HG03575 (cell line): ENCODE results near the gene ARHGEF12.

Experiments
- ATAC-seq: cut with Tn5 transposase; IDR thresholded peaks from one replicate; pipeline ENCODE4 v1.9.1; 2021; ENCODE audit not compliant: unreplicated experiment, insufficient number of reproducible peaks, low FRiP score; ENCODE audit errors: extremely low read depth

Gene ARHGEF12

DNA sequence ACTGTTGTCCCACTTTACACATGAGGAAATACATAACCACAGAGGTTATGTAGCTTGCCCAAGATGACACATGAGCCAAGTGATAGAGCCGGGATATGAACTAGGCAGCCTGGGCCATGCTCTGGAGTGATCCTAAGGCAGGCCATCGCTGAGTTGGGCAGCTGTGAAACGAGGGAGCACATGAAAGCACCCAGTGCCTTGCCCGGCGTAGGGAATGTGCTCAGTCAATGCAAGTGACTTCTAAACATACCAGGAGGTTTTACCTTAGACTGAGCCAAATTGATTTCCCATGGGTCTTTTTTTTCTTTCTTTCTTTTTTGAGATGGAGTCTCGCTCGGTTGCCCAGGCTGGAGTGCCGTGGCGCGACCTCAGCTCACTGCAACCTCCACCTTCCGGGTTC is 185.8 kb downstream of the ARHGEF12 start:
- ATAC-seq, result no peak

DNA sequence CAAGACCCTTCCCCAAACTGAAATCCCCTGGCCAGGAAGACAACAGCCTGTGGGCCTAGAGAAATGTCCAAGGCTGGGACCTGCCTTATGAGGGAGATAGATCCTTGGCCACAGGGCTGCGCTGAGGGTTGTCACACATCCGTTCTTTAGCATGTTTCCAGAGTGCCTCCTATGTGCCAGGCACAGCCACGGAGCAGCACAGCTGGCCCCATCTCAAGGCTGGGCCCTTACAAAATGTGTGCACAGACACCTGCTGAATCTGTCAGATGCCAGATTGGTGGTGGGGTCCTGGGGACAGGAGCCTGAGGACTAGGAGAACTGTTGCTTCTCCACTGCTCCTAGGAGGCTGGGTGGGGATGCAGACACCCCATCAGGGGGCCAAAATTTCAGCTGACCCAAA is 186.5 kb downstream of the ARHGEF12 start:
- ATAC-seq, result no peak

DNA sequence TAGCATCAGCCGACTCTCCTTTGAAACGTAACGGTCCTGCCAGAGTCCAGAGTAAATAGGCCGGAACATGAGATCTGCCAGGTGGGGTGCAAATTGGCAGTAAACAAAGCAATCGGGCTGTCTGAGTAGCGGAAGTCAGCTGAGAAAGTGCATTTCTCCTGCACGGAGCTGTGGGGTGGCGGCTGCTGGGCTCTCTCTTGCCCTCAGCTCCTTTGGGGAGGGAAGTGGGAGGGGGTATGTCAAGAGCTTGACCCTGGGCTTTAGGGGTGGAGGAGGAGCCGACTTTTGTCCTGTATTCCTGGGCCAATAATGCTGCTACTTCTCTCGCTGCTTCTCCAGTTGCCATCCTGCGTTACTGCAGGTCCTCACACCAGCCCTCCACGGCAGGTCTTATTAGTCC is 187.0 kb downstream of the ARHGEF12 start:
- no peak for ATAC-seq

DNA sequence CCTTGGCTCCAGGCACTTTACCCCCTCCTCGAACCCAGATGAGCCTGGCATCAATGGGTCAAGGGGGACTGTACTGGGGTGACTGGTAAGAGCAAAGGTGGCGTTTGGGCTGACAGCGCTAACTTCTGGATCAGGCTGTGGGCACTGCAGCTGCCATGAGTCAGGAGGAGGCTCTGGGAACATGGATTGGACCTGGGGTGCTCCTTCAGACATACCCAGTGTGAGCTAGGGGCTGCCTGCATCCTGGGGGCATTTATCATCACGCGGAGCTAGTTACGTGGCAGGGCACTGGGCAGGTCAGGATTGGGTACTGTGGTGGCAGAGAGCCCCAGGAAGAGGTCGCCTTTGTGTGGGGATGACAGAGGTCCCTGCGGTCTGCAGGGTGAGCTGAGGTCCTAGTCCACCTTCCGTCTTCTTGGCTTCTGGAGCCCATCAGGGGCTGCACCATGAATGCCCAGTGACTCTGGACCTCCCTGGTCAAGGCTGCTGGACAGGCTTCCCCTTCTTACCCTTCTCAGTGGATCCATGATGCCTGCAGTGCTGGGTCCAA is 188.4 kb downstream of the ARHGEF12 start:
- no peak for ATAC-seq

DNA sequence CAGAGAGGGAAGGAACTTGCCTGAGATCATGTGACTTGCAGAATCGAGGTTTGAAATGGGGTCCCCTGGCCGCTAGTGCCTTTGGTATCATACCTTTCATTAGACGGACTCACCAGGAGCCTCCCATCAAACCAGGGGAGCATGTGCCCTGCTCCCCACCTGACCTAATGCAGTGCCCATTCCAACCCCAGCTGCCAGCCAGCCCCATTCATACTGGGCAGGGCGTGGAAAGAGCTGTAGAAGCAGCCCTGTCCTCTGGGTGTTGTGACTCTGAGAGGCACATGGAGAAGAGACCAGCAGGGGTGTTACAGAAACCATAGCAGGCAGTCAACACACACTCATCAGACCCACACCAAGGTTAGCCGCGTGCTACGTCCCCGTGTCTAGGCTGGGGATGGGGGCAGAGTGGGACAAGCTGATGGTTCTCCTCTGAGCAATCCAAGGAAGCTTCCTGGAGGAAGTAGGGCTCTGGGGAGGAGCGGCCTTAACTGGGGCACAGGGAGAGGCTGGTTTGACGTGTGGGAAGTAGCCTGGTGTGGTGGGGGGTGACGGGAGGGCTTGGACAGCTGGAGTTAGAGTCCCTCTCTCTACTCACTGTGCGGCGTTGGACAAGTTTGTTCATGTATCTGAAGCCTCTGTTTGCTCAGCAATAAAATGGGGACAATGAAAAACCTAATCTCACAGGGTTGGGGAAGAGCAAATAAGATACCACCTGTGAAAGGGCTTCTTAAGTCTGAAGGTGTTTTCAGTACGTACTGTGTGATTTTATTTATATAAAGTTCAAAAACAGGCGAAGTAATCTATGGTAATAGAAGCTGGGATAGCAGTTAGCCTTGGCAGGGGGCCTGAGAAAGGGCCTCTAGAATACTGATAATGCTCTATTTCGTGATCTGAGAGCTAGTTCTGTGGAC is 189.3 kb downstream of the ARHGEF12 start:
- ATAC-seq, result no peak

DNA sequence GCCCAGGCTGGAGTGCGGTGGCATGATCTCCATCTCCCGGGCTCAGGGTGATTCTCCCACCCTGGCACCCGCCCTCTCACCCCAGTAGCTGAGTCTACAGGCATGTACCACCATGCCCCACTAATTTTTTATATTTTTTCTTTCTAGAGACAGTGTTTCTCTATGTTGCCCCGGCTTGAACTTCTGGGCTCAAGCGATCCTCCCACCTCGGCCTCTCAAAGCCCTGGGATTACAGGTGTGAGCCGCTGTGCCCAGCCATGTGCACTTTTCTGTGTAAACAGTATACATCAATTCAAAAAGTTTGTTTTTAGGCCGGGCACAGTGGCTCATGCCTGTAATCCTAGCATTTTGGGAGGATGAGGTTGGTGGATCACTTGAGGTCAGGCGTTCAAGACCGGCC is 190.0 kb downstream of the ARHGEF12 start:
- ATAC-seq, result no peak

DNA sequence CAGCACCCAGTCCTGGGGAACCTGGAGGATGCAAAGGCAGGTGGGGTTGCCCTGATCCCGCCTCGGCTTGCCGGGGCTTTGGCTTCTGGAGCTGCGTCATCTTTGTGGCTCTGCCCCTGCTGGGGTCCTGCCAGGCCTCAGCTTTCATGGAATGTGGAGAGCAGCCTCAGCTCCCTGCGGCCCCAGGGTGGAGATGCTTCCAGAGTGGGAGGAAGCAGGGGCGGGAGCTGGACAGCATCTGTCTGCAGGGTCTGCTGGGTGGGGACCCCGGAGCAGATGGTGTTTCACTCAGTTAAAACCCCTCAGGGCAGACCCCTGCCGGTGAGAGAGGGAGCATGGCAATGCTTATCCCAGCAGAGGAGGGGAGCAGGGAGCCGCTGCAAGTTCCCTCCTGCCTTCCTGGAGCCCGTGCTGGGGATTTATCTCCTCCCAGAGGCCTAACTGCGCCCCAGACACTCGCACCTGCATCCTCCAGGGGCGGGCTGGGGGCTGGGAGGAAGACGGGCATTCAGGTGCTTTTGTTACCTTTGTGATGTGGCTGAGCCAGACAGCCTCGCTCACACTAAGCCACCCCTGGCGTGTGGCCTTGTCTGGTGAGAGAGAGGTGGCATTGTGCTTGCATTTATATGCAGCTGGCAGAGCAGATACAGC is 191.0 kb downstream of the ARHGEF12 start:
- no peak for ATAC-seq

DNA sequence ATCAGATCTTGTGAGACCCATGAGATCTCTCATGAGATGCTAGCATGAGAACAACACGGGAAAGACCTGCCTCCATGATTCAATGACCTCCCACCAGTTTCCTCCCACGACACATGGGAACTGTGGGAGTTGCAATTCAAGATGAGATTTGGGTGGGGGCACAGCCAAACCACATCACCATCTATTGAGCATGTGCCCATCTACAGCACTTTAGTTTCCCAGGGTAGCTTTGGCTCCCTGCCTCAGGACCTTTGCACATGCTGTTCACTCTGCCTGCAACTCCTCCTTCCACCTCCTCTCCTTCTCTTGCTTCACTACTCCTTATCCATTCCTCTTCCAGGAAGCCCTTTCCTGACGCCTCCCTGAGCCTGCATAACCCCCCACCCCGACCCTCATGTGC is 192.5 kb downstream of the ARHGEF12 start:
- no peak for ATAC-seq

DNA sequence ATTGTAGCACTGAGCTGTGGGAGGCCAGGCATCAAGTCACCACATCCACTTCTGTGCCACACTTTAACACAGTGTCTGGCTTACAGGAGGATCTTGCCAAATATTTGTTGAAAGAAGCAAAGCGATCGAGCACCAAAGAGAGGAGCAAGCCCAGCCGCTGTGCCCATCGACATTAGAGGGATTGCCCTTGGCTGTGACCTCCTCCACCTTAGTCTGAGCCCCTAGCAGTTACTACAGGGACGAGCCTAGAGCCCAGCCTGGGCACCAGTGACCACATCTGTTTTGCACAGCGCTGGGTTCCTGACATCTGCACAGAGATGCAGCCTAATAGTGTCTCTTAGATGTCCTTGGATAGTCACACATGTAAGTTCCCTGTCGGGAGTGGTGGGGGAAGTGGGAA is 193.0 kb downstream of the ARHGEF12 start:
- ATAC-seq, result no peak

DNA sequence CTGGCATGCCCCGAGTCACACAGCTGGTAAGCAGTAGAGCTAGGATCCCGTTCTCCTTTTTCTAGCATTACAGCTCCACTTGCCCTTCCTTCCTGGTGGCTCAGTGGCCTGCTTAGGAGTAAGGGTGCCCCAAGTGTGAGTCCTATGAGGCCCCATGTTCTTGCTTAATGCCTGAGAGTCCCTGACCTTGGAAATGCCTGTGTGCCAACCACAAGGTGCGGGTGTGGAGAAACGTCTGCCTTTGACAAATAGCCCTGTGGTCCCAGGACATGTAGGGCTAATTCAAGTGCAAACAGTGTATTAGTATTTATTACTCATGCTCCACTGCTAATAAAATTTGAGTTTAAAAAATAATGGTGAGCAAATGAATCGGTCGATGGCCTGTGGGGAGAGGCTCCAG is 193.7 kb downstream of the ARHGEF12 start:
- no peak for ATAC-seq

DNA sequence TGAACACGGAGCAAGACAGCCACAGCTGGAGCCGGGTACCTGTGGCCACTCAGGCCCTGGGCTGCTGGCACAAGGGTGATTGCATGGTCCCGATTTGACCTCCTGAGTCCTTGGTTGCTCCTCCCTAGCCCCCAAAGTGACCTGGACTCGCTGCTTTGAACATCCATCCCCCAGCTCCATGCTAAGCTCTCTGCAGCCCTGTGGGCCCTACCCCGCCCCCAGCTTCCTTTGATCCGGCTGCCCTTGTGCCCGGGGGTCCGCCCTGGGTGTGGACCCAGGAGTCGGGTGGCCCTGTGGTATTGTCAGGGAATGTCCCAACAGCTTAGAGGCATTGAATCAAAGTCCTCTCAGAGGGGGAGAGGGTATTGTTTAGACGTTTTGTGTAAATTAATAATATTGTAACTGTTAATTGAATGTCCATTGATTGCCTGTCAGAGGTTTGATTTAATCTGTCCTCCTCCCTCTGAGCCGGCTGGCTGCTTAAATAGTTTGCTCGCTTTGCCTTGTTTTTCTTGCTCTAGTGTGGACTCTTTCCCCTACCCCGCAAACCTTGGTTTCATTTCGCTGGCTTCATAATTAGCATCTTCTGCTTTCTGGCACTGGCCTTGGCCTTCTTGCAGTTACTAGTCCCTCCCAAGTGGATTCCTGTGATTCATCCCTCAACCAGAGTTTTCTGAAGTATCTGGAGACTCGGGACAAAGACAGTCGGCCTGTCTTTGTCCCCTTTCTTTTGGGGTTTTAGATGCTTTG is 196.0 kb downstream of the ARHGEF12 start:
- ATAC-seq, result no peak

DNA sequence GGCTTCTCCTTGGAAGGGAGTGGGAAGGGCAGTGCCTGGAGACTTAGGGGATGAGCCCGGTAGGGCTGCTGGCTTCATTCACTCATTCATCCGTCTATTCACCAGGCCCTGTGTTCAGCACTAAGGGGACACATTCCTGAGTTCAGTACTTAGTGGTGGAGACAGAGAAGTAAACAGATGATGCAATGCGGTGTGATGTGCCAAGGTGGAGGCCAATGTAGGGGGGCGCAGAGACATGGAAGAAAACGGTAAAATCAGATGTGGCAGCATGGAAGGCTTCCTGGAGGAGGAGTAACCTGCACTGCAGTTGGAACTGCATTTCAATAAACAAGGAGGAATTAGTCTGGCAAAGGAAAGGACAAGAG is 196.6 kb downstream of the ARHGEF12 start:
- ATAC-seq, result no peak

DNA sequence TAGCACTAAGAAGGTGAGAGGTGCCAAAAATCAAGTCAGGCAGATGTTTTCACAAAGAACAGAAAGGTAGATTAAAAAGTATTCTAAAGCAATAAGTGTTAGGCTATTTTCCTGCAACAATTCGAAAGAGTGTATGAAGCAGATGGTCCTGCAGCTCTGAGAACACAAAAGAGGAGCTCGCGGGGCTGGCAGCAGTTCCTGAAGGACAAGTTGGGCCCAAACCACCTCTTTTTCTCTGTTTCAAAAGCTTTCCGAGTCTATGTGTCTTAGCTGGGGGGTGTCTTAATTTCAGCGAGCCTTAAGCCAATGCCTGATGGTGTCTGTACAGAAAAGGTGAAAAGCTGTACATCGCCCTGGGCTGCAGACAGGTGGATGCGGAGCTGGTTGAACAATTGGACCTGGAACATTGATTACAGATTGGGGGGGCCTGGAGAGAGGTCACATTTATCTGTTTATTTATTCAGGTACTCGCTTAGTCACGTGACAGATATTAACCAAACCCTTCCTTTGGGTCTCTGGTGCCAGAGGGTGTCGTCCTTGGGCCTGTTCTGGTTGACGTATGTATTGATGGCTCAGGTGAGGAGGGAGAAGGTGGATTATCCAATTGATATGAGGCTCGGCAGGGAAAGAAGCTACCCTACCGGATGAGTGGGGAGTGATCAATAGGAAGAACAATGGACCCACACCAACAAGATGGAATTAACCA is 200.0 kb downstream of the ARHGEF12 start:
- ATAC-seq, result no peak

DNA sequence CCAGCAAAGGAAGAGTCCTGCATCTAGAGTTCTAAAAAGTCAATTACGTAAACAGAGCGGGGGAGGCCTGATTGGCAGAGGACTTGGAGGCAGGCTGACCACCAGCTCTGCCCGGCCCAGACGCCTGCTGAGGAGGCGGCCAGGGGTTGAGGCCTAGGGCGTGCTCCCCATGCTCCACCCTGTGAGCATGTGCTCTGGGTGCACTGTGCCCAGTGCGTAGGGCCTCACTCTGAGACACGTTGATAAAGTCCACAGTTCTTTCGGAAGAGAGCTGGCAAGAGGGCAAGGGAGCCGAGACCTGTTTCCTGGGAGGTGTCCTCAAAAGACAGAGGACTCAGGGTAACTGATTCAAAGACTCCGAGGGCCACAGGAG is 200.6 kb downstream of the ARHGEF12 start:
- ATAC-seq, result no peak

DNA sequence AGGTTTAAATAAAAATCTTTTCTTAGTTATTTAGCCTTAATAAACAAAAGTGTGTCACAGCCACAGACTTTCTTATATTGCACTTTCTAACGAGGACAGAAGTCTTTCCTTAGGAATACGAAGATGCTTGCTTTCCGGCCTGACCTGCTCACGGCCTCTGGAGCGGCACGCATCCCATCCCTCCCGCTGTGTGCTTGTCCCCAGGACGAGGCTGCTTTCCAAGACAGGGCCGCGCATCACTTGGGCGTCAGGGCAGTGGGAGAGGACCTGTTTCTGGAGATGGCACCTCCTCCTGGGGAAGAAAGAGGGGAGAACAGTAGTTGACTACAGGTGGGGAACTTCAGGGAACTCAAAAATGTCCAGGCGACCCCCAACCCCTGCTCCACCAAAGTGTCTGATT is 201.8 kb downstream of the ARHGEF12 start:
- ATAC-seq, result no peak

DNA sequence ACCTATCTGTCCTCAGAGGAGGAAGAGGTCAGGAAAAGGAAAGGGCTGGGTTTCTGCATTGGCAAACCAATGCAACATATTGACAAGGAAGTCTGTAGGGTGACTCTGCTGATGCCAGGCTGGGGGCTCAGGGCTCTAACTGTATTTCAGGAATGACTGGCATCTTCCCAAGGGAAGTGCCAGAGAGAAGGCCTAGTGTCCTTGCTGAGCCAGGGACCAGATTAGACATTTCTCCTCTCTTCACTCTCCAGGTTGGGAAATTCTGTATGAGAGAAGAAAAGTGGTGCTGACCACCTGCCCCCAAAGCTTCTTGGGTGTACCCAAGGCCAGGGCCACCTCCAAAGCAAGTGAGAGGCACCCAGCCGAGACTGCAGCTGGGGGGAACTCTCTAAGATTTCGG is 202.5 kb downstream of the ARHGEF12 start:
- ATAC-seq, result no peak
